ENCODE measurements around the gene TP53.
A peak's percentile ranks its signal among the peaks of the same experiment; 100 is the strongest.

TP53 gene

GRCh38 chr17:7711051-7711755 is 23.9 kb upstream of the TP53 start:
- peaks cover 41% of the 10 kb centered on the region for H3K4me1 Mint-ChIP-seq
- peaks cover 91% of the 10 kb centered on the region for H3K27me3 Mint-ChIP-seq
- ATAC-seq (no peak), DNase-seq (no peak)
- no peaks in the 10 kb centered on the region for H3K9me3 Mint-ChIP-seq
- no peak overlapping the region for H3K4me3 Mint-ChIP-seq
- H3K27ac Mint-ChIP-seq, result no peak overlapping the region

DNA sequence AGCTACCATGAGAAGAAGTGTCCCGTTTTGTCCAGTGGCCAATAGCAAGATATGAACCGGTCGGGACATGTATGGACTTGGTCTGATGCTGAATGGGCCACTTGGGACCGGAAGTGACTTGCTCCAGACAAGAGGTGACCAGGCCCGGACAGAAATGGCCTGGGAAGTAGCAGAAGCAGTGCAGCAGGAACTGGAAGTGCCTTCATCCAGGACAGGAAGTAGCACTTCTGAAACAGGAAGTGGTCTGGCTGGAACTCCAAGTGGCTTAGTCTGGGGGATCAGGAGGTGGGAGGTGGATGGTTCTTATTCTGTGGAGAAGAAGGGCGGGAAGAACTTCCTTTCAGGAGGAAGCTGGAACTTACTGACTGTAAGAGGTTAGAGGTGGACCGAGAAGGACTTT is 23.0 kb upstream of the TP53 start:
- Mint-ChIP-seq H3K4me1 (peaks cover 48% of the 10 kb centered on the region), H3K27ac (no peak overlapping the region), H3K27me3 (peaks cover 91% of the 10 kb centered on the region), H3K4me3 (no peak overlapping the region), H3K9me3 (no peaks in the 10 kb centered on the region)
- ATAC-seq (no peak), DNase-seq (no peak)

DNA sequence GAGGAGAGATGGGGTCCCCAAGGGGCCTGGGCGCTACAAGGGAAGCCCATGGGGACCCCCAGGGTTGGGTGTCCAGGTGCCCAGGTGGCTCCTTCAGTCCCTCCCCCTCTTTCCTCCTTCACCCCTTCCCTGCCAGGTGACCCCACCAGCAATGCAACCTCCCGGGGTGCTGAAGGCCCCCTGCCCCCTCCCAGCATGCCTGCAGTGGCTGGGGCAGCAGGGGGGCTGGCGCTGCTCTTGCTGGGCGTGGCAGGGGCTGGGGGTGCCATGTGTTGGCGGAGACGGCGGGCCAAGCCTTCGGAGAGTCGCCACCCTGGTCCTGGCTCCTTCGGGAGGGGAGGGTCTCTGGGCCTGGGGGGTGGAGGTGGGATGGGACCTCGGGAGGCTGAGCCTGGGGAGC is 21.7 kb upstream of the TP53 start:
- H3K4me3 Mint-ChIP-seq, result no peak overlapping the region
- peaks cover 89% of the 10 kb centered on the region for H3K27me3 Mint-ChIP-seq
- DNase-seq (no peak), ATAC-seq (no peak)
- H3K4me1 Mint-ChIP-seq, result peaks cover 57% of the 10 kb centered on the region
- H3K9me3 Mint-ChIP-seq, result no peaks in the 10 kb centered on the region
- H3K27ac Mint-ChIP-seq, result no peak overlapping the region

- Mint-ChIP-seq H3K27ac (no peak overlapping the region), H3K27me3 (peaks cover 89% of the 10 kb centered on the region), H3K4me3 (no peak overlapping the region), H3K9me3 (no peaks in the 10 kb centered on the region), H3K4me1 (peaks cover 60% of the 10 kb centered on the region)
- ATAC-seq (no peak), DNase-seq (no peak)
Measured at GRCh38 chr17:7707858-7708750, 20.8 kb upstream of the TP53 start.

GRCh38 chr17:7707446-7707845 is 20.2 kb upstream of the TP53 start:
- Mint-ChIP-seq H3K9me3 (no peaks in the 10 kb centered on the region), H3K4me1 (peaks cover 56% of the 10 kb centered on the region), H3K4me3 (no peak overlapping the region), H3K27ac (no peak overlapping the region), H3K27me3 (peaks cover 88% of the 10 kb centered on the region)
- DNase-seq, result no peak
- no peak for ATAC-seq

DNA sequence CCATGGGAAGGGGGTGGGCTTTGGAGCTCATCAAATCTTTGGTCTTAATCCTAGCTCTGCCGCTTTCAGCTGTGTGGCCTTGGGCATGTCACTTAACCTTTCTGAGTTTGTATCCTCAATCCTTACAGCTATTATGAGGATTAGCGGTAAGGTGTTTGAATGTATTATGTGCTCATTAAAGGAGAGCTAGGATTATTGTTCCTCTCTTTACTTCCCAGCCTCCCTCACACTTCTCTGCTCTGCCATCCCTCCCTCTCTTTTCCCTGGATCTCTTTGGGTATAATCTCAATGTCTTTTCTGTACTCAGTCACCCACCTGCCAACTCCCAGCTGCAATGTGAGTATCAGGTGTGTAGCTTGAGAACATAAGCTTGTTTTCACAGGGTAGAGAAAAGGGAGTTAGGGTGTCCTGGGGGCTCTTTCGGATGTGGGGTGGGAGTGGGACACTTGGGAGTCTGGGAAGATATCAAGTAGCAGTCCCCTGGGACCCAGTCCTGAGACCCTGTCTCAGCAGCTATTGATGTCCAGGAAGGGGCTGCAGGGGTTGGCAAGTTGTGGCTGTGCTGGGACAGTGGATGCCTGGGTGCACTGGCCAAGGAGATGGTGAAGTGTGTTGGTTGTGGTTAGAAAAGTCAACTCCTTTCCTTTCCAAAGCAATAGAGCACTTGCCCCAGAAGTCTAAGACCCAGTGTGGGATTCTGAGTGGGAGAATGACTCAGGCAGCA is 19.5 kb upstream of the TP53 start:
- H3K27ac Mint-ChIP-seq, result no peak overlapping the region
- no peaks in the 10 kb centered on the region for H3K9me3 Mint-ChIP-seq
- DNase-seq, result no peak
- H3K27me3 Mint-ChIP-seq, result peaks cover 82% of the 10 kb centered on the region
- H3K4me3 Mint-ChIP-seq, result no peak overlapping the region
- ATAC-seq, result no peak
- H3K4me1 Mint-ChIP-seq, result peaks cover 52% of the 10 kb centered on the region

DNA sequence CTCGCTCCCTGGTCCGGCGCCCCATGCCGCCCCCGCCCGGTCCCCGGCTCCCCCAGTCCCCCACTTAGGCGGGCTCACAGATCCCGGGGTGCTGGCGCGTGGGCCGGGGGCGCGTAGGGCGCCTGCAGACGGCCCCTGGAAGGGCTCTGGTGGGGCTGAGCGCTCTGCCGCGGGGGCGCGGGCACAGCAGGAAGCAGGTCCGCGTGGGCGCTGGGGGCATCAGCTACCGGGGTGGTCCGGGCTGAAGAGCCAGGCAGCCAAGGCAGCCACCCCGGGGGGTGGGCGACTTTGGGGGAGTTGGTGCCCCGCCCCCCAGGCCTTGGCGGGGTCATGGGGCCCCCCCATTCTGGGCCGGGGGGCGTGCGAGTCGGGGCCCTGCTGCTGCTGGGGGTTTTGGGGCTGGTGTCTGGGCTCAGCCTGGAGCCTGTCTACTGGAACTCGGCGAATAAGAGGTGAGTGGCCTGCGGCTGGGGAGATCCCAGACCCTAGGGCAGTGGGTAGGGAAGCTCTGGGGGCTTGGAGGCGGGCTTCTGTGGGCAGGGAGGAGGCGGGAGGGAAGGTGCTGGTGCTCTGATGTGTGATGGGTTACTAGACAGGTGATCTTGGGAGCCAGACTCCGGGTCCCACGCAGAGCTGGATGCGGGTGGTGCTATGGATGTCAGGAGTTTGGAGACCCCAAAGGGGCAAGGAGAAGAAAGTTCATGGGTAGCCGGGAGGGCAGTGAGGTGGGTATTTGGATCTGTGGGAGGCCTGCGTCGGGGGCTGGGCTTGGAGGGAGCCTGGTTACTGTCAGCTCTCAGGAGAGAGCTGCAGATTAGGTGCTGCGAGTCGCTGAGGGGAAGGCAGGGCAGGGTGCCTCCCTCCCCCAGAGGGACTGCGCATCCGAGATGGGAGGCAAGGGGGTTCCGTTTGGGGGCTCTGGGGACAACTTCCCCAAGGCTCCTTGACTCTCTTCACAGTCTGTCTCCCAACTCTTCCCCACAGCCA is 18.3 kb upstream of the TP53 start:
- ATAC-seq (peak; percentile 45), DNase-seq (no peak)
- Mint-ChIP-seq H3K27me3 (peaks cover 69% of the 10 kb centered on the region), H3K4me3 (peak overlapping the region; percentile 9 to 76), H3K4me1 (peaks cover 42% of the 10 kb centered on the region), H3K27ac (no peak overlapping the region), H3K9me3 (no peaks in the 10 kb centered on the region)

DNA sequence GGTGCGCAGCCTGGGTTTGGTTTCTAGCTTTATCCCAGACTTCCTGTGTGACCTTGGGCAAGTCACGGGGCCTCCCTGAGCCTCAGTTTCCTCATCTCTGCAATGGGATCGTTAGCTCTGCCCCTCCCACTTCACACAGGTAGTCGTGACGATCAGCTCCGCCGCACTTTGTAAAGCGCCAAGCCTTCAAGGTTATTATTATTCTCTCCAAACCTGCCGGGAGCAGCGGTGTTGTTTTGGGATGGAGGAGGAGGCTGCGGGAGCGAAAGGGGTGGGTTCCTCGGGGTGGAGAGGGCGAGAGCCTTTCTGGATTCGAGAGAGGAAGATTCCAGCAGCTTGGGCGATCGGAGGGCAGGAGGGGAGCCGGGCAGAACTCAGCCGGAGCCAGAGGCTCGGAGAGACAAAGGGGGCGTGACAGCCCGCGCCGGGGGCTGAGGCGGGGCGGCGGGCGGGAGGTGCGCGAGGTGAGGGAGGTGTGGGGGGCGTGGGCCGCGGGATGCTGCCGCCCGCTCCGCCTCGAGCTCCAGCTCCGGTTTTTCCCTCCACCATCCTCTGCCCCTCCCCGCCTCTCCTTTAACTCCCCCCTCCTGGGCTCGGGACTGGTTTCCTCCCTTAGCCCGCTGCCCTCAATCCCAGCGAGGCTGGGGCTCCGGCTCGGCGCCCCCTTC is 17.4 kb upstream of the TP53 start, which contains the start of gene EFNB3:
Gene EFNB3, plus strand, starts transcription at position 602 of the 668 bp plus-strand sequence. CDS start 397 bp downstream, outside the sequence.
- ATAC-seq (peak; percentile 26), DNase-seq (no peak)
- H3K9me3 Mint-ChIP-seq, result no peaks in the 10 kb centered on the region
- H3K4me3 Mint-ChIP-seq, result peak within 1 kb of the TSS; percentile 76 to 84
- no peak within 1 kb of the TSS for H3K27ac Mint-ChIP-seq
- peaks cover 61% of the 10 kb centered on the region for H3K27me3 Mint-ChIP-seq
- H3K4me1 Mint-ChIP-seq, result peaks cover 33% of the 10 kb centered on the region

DNA sequence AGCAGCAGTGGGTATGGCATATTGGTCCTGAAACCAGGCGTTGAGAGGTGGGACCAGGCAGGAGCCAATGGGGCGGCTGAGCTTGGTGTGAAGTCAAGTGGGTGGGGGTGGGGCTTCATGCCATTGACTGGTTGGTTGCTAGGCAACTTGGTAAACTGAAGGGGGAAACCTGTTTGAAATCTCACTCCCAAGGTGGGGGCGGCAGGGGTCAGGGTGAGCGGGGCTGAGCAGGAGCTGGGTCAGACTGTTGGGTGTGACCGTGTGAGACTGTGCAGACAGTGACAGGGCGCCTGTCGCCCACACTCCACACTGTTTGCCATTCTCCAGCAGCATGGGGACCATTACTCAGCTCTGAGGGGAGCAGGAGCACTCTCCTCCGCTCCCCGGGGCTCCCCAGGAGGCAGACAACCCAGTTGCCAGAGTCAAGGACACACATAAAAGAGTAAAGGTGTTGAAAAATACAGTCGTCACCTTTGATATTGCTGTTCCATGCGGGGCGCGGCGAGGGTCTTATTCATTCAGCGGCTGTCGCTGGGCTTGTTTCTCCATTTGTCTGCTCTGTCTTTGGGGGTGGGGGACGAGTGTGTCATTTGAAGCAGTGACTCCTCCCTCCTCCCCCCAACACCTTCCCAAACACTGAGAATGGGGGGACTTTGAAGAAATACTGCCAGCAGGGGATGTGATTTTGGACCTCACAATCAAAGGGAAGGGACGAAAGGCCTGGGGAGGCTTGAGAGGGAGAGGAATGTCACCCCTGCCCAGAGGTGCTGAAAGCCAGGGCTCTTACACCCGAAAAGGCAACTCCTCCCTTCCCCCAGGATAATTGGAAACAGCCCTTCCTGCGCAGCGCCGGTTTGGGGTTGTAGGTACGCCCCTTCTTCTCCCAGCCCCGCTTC is 16.5 kb upstream of the TP53 start:
- H3K27ac Mint-ChIP-seq, result peak overlapping the region; percentile 9 to 69
- H3K4me1 Mint-ChIP-seq, result peaks cover 31% of the 10 kb centered on the region
- ATAC-seq, result peak; percentile 35
- H3K27me3 Mint-ChIP-seq, result peaks cover 58% of the 10 kb centered on the region
- H3K4me3 Mint-ChIP-seq, result peak overlapping the region; percentile 76 to 84
- H3K9me3 Mint-ChIP-seq, result no peaks in the 10 kb centered on the region
- DNase-seq, result no peak

- H3K27me3 Mint-ChIP-seq, result peaks cover 50% of the 10 kb centered on the region
- H3K4me1 Mint-ChIP-seq, result peaks cover 31% of the 10 kb centered on the region
- ATAC-seq (no peak), DNase-seq (no peak)
- H3K4me3 Mint-ChIP-seq, result no peak overlapping the region
- H3K27ac Mint-ChIP-seq, result no peak overlapping the region
- H3K9me3 Mint-ChIP-seq, result no peaks in the 10 kb centered on the region
Measured at GRCh38 chr17:7702776-7703175, 15.5 kb upstream of the TP53 start.

DNA sequence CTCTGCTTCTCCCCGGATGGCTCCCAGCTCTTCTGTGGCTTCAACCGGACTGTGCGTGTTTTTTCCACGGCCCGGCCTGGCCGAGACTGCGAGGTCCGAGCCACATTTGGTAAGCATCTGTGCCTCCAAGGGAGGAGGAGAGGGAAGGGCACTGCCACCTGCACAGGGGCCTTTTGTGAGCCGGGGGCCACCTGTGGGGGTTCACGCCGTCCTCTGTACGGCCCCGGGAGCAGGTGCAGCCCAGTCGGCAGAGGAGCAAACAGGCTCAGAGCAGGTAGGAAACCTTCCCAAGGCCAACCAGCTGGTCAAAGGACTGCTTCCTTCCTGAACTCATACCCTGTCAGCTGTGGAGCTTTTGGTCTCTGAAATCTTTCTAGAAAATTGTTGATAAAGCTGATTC is 14.4 kb upstream of the TP53 start:
- Mint-ChIP-seq H3K4me1 (peaks cover 31% of the 10 kb centered on the region), H3K4me3 (no peak overlapping the region), H3K9me3 (no peaks in the 10 kb centered on the region), H3K27ac (no peak overlapping the region), H3K27me3 (peaks cover 39% of the 10 kb centered on the region)
- DNase-seq (no peak), ATAC-seq (no peak)

DNA sequence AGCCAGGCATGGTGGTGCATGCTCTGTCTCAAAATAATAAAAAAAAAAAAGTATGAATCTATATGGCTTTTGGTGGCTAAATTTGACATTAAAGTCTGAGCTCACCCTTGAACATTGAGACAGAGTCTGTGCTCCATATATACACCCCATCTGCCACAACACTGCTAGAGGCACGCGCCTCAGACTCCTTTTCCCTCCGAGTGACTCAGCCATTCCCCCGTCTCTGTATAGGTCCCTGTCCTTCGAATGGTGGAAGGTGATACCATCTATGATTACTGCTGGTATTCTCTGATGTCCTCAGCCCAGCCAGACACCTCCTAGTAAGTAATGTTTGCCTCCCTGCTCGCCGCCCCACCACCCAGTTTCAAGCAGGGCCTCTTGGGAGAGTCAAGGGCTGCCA is 13.2 kb upstream of the TP53 start:
- no peak overlapping the region for H3K4me3 Mint-ChIP-seq
- DNase-seq (no peak), ATAC-seq (no peak)
- H3K9me3 Mint-ChIP-seq, result no peaks in the 10 kb centered on the region
- H3K4me1 Mint-ChIP-seq, result peaks cover 21% of the 10 kb centered on the region
- no peak overlapping the region for H3K27ac Mint-ChIP-seq
- peaks cover 28% of the 10 kb centered on the region for H3K27me3 Mint-ChIP-seq

DNA sequence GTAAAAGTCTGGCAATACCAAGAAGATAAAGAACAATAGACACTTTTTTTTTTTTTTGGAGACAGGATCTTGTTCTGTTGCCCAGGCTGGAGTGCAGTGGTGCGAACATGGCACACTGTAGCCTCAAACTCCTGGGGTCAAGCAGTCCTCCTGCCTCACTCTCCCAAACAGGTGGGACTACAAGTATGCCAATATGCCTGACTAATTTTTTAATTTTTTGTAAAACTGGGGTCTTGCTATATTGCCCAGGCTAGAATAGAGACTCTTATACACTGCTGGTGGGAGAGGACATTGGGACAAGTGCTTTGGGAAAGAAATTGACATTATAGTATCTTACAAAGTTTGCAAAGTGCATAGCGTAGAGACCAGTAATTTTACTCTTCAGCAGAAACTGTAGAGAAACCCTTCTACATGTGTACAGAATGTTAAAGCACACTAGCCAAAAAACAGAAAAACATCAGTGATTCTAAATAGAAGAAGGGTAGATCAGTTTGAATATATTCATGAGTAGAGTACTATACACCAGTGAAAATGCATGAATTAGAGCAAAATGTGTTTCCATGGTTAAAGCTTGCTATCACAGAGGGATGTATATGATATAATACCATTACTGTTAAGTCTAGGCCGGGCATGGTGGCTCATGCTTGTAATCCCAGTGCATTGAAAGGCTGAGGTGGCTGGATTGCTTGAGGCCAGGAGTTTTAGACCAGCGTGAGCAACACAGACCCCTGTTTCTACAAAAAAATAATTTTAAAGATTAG is 10.7 kb upstream of the TP53 start:
- H3K9me3 Mint-ChIP-seq, result no peaks in the 10 kb centered on the region
- DNase-seq (no peak), ATAC-seq (no peak)
- peaks cover 3% of the 10 kb centered on the region for H3K4me1 Mint-ChIP-seq
- no peak overlapping the region for H3K27ac Mint-ChIP-seq
- no peak overlapping the region for H3K4me3 Mint-ChIP-seq
- peaks cover 5% of the 10 kb centered on the region for H3K27me3 Mint-ChIP-seq

Measured in stimulated activated naive CD8-positive, alpha-beta T cell treated with anti-CD3 and anti-CD28 coated beads, Interleukin-15, amount 100 ng/mL, for 72 hours (primary cell).